Measurements from ENCODE around the gene CHMP4A.
A peak's percentile ranks its signal among the peaks of the same experiment; 100 is the strongest.

CHMP4A gene

GRCh38 chr14:24194873-24195185, 18.5 kb downstream of the CHMP4A start:
- no peak for DNase-seq

- no peak for DNase-seq
Measured at GRCh38 chr14:24194186-24194872, 19.0 kb downstream of the CHMP4A start.

- DNase-seq: no peak
Measured at GRCh38 chr14:24192933-24193332, 20.4 kb downstream of the CHMP4A start.

GRCh38 chr14:24190416-24190815, 22.9 kb downstream of the CHMP4A start:
- no peak for DNase-seq

- no peak for DNase-seq
Measured at GRCh38 chr14:24189460-24189859, 23.8 kb downstream of the CHMP4A start.

- DNase-seq: no peak
Measured at GRCh38 chr14:24189059-24189375, 24.3 kb downstream of the CHMP4A start.

- peak; percentile 97 for DNase-seq
Measured at GRCh38 chr14:24188251-24189058, 24.8 kb downstream of the CHMP4A start, which contains the start of gene IPO4. Gene IPO4, minus strand, starts transcription at chr14:24188816. Its CDS starts 29 bp downstream, at chr14:24188787.

- no peak for DNase-seq
Measured at GRCh38 chr14:24187539-24187915, 25.8 kb downstream of the CHMP4A start.

- no peak for DNase-seq
Measured at GRCh38 chr14:24186831-24187538, 26.3 kb downstream of the CHMP4A start.

- DNase-seq: no peak
Measured at GRCh38 chr14:24185741-24186140, 27.5 kb downstream of the CHMP4A start.

GRCh38 chr14:24185026-24185425, 28.3 kb downstream of the CHMP4A start:
- DNase-seq: no peak

- no peak for DNase-seq
Measured at GRCh38 chr14:24184104-24184970, 29.0 kb downstream of the CHMP4A start.

GRCh38 chr14:24183014-24183481, 30.2 kb downstream of the CHMP4A start:
- DNase-seq: no peak

- DNase-seq: no peak
Measured at GRCh38 chr14:24182110-24182882, 31.0 kb downstream of the CHMP4A start.

- DNase-seq: no peak
Measured at GRCh38 chr14:24181371-24182077, 31.8 kb downstream of the CHMP4A start.

- no peak for DNase-seq
Measured at GRCh38 chr14:24179961-24180796, 33.1 kb downstream of the CHMP4A start.

- DNase-seq: no peak
Measured at GRCh38 chr14:24179294-24179960, 33.9 kb downstream of the CHMP4A start.

GRCh38 chr14:24178399-24179178, 34.7 kb downstream of the CHMP4A start:
- DNase-seq: no peak

- DNase-seq: no peak
Measured at GRCh38 chr14:24177891-24178290, 35.4 kb downstream of the CHMP4A start.

All from CD4-positive, alpha-beta T cell treated with Interleukin-21 for 1 hour (primary cell).